Left ventricle myocardium inferior (tissue), 1 donor: ENCODE measurements around the gene CGB1. TPM values are rescaled to one million over a fixed set of nuclear protein-coding genes. Genes with fewer than 3 reads are reported as not detected.

Experiments used
- DNase-seq: peaks from one replicate; pipeline ENCODE4 v3.0.0-alpha.2; 2020
- H3K27ac ChIP-seq: fragments of 200-600 bp; replicated peaks from 2 replicates; pipeline ENCODE4 v1.8.0; 2021
- H3K27me3 ChIP-seq: fragments of 200-600 bp; 2 replicates; pipeline ENCODE4 v1.8.0; 2021; ENCODE audit warnings: low read depth
- H3K36me3 ChIP-seq: fragments of 200-600 bp; 2 replicates; pipeline ENCODE4 v1.8.0; 2021
- H3K4me1 ChIP-seq: fragments of 200-600 bp; 2 replicates; pipeline ENCODE4 v1.8.0; 2021
- H3K4me3 ChIP-seq: fragments of 200-600 bp; 2 replicates; pipeline ENCODE4 v1.8.0; 2021; ENCODE audit warnings: mild to moderate bottlenecking, moderate library complexity
- H3K9me3 ChIP-seq: fragments of 200-600 bp; replicated peaks from 2 replicates; pipeline ENCODE4 v1.8.0; 2021
- CTCF ChIP-seq: fragments of 200-600 bp; IDR thresholded peaks from 2 replicates; pipeline ENCODE4 v1.8.0; 2021; ENCODE audit warnings: antibody characterized with exemption, mild to moderate bottlenecking, borderline replicate concordance
- intact Hi-C: fragments of 100-400 bp; cut with micrococcal nuclease; formaldehyde crosslinking; loops from one replicate; pipeline ENCODE4 v1.11.0; 2022
- total RNA-seq: library from RNA; stranded (reverse); fragmentation: NEBNext Ultra II Directional; extraction: Animal tissue kit (Norgen Biotek cat#: 25700); gene quantifications from one replicate; pipeline ENCODE4 v1.2.1, GENCODE V29; 2021
- donor health status: DM: no; HTN: yes; CAD: no; lungs with severe emphysema.

Gene CGB1
- total RNA-seq, 1 donor from 2014 or later, result not detected

GRCh38 chr19:49011194-49011593 is 25.5 kb downstream of the CGB1 start:
- no peaks in the 10 kb centered on the region for H3K27me3 ChIP-seq
- DNase-seq, result no peak
- H3K4me1 ChIP-seq, result no peaks in the 10 kb centered on the region
- TF ChIP-seq CTCF, result no peak
- no peaks in the 10 kb centered on the region for H3K9me3 ChIP-seq
- no peak overlapping the region for H3K27ac ChIP-seq
- no peak overlapping the region for H3K4me3 ChIP-seq
- H3K36me3 ChIP-seq, result peaks cover 89% of the 10 kb centered on the region
- intact Hi-C loops, result no loop called here

GRCh38 chr19:49010453-49010852 is 26.2 kb downstream of the CGB1 start:
- no peaks in the 10 kb centered on the region for H3K4me1 ChIP-seq
- H3K27ac ChIP-seq, result no peak overlapping the region
- TF ChIP-seq CTCF, result no peak
- H3K4me3 ChIP-seq, result no peak overlapping the region
- DNase-seq, result no peak
- H3K27me3 ChIP-seq, result no peaks in the 10 kb centered on the region
- H3K9me3 ChIP-seq, result no peaks in the 10 kb centered on the region
- H3K36me3 ChIP-seq, result peaks cover 89% of the 10 kb centered on the region
- intact Hi-C loops, result no loop called here

GRCh38 chr19:49009828-49010227 is 26.9 kb downstream of the CGB1 start:
- no peaks in the 10 kb centered on the region for H3K4me1 ChIP-seq
- intact Hi-C loops, result no loop called here
- no peak overlapping the region for H3K4me3 ChIP-seq
- H3K36me3 ChIP-seq, result peaks cover 89% of the 10 kb centered on the region
- H3K27ac ChIP-seq, result no peak overlapping the region
- no peaks in the 10 kb centered on the region for H3K27me3 ChIP-seq
- no peak for TF ChIP-seq CTCF
- no peak for DNase-seq
- H3K9me3 ChIP-seq, result no peaks in the 10 kb centered on the region

- no peak for DNase-seq
- H3K27me3 ChIP-seq, result no peaks in the 10 kb centered on the region
- H3K36me3 ChIP-seq, result peaks cover 96% of the 10 kb centered on the region
- no peak overlapping the region for H3K27ac ChIP-seq
- intact Hi-C loops, result no loop called here
- TF ChIP-seq CTCF, result no peak
- no peaks in the 10 kb centered on the region for H3K9me3 ChIP-seq
- H3K4me1 ChIP-seq, result no peaks in the 10 kb centered on the region
- no peak overlapping the region for H3K4me3 ChIP-seq
Observed at GRCh38 chr19:49006905-49007304, 29.8 kb downstream of the CGB1 start.

- intact Hi-C loops, result no loop called here
- Histone ChIP-seq H3K36me3 (peaks cover 83% of the 10 kb centered on the region), H3K27ac (no peak overlapping the region), H3K27me3 (no peaks in the 10 kb centered on the region), H3K9me3 (no peaks in the 10 kb centered on the region), H3K4me3 (no peak overlapping the region), H3K4me1 (no peaks in the 10 kb centered on the region)
- TF ChIP-seq CTCF, result no peak
- DNase-seq, result no peak
Observed at GRCh38 chr19:49004964-49005614, 31.6 kb downstream of the CGB1 start.
